GM13976 (cell line): ENCODE data around the gene IFIH1.

Experiments
- DNase-seq: peaks from one replicate; pipeline ENCODE4 v3.0.0; 2012; ENCODE audit warnings: low spot score
- CTCF ChIP-seq: IDR thresholded peaks from 2 replicates; pipeline ENCODE4 v1.5.1; 2012; ENCODE audit warnings: borderline replicate concordance, mild to moderate bottlenecking; ENCODE audit not compliant: insufficient read depth; ENCODE audit errors: extremely low read depth, missing control alignments, control extremely low read depth
- in situ Hi-C: fragments of 300-500 bp; cut with MboI; formaldehyde crosslinking; loops from one replicate; pipeline ENCODE4 v1.12.0; 2022; ENCODE audit warnings: low sequenced_read_pairs, mixed read lengths, inconsistent platforms; ENCODE audit not compliant: unreplicated experiment

IFIH1 gene

GRCh38 chr2:162254236-162254871, 64.1 kb downstream of the IFIH1 start:
- in situ Hi-C loops = no loop called here
- no peak for TF ChIP-seq CTCF
- no peak for DNase-seq

GRCh38 chr2:162253435-162253834, 65.0 kb downstream of the IFIH1 start:
- in situ Hi-C loops = no loop called here

GRCh38 chr2:162252153-162252552, 66.3 kb downstream of the IFIH1 start:
- no peak for DNase-seq
- TF ChIP-seq CTCF = no peak
- in situ Hi-C loops = no loop called here

More at GRCh38 chr2:162253435-162253834, 65.0 kb downstream of the IFIH1 start:
- no peak for TF ChIP-seq CTCF
- no peak for DNase-seq

- in situ Hi-C loops = no loop called here
- no peak for DNase-seq
Measured at GRCh38 chr2:162245781-162246180, 72.7 kb downstream of the IFIH1 start.

GRCh38 chr2:162245061-162245460, 73.4 kb downstream of the IFIH1 start:
- in situ Hi-C loops = no loop called here
- TF ChIP-seq CTCF = no peak
- no peak for DNase-seq

More at GRCh38 chr2:162245781-162246180, 72.7 kb downstream of the IFIH1 start:
- TF ChIP-seq CTCF = no peak

- DNase-seq = no peak
- in situ Hi-C loops = no loop called here
- TF ChIP-seq CTCF = no peak
Measured at GRCh38 chr2:162244541-162245031, 73.9 kb downstream of the IFIH1 start.
